ENCODE measurements around the gene CLEC18A.
"Not testable (repeated sequence)": the region's sequence is repeated elsewhere in the genome, so short reads cannot be mapped to it uniquely, and the experiment has no call there.

CLEC18A gene

GRCh38 chr16:69963312-69963711, 12.2 kb downstream of the CLEC18A start:
- FAIRE-seq; DNase-seq (ENCODE audit: insufficient read length, low spot score): not testable (repeated sequence)

- not testable (repeated sequence) for FAIRE-seq; DNase-seq (ENCODE audit: insufficient read length, low spot score)
Measured at GRCh38 chr16:69964960-69965660, 14.0 kb downstream of the CLEC18A start.

GRCh38 chr16:69965661-69966054, 14.5 kb downstream of the CLEC18A start:
- not testable (repeated sequence) for DNase-seq (ENCODE audit: insufficient read length, low spot score); FAIRE-seq

- not testable (repeated sequence) for FAIRE-seq; DNase-seq (ENCODE audit: insufficient read length, low spot score)
Measured at GRCh38 chr16:69967688-69968087, 16.6 kb downstream of the CLEC18A start.

- FAIRE-seq; DNase-seq (ENCODE audit: insufficient read length, low spot score): not testable (repeated sequence)
Measured at GRCh38 chr16:69968125-69968524, 17.0 kb downstream of the CLEC18A start.

GRCh38 chr16:69969657-69970056, 18.5 kb downstream of the CLEC18A start:
- not testable (repeated sequence) for DNase-seq (ENCODE audit: insufficient read length, low spot score); FAIRE-seq

GRCh38 chr16:69972120-69972519, 21.0 kb downstream of the CLEC18A start:
- not testable (repeated sequence) for DNase-seq (ENCODE audit: insufficient read length, low spot score); FAIRE-seq

GRCh38 chr16:69972935-69973334, 21.8 kb downstream of the CLEC18A start:
- not testable (repeated sequence) for DNase-seq (ENCODE audit: insufficient read length, low spot score); FAIRE-seq

- FAIRE-seq; DNase-seq (ENCODE audit: insufficient read length, low spot score): not testable (repeated sequence)
Measured at GRCh38 chr16:69985196-69985595, 34.1 kb downstream of the CLEC18A start.

GRCh38 chr16:69997956-69998355, 46.8 kb downstream of the CLEC18A start:
- FAIRE-seq; DNase-seq (ENCODE audit: insufficient read length, low spot score): not testable (repeated sequence)

GRCh38 chr16:69999801-70000200, 48.7 kb downstream of the CLEC18A start:
- not testable (repeated sequence) for FAIRE-seq; DNase-seq (ENCODE audit: insufficient read length, low spot score)

- DNase-seq (ENCODE audit: insufficient read length, low spot score); FAIRE-seq: not testable (repeated sequence)
Measured at GRCh38 chr16:70003511-70003910, 52.4 kb downstream of the CLEC18A start.

GRCh38 chr16:70008604-70009003, 57.5 kb downstream of the CLEC18A start:
- not testable (repeated sequence) for DNase-seq (ENCODE audit: insufficient read length, low spot score); FAIRE-seq

GRCh38 chr16:70010615-70011014, 59.5 kb downstream of the CLEC18A start:
- not testable (repeated sequence) for FAIRE-seq; DNase-seq (ENCODE audit: insufficient read length, low spot score)

GRCh38 chr16:70011120-70011519, 60.0 kb downstream of the CLEC18A start:
- not testable (repeated sequence) for DNase-seq (ENCODE audit: insufficient read length, low spot score); FAIRE-seq

- not testable (repeated sequence) for DNase-seq (ENCODE audit: insufficient read length, low spot score); FAIRE-seq
Measured at GRCh38 chr16:70012354-70012753, 61.2 kb downstream of the CLEC18A start.

GRCh38 chr16:70012951-70013350, 61.8 kb downstream of the CLEC18A start:
- not testable (repeated sequence) for FAIRE-seq; DNase-seq (ENCODE audit: insufficient read length, low spot score)
